ENCODE measurements around the gene PPM1L. TPM values are rescaled to one million over a fixed set of nuclear protein-coding genes. Genes with fewer than 3 reads are reported as not detected.

PPM1L gene
- total RNA-seq, 1 experiment from 2014 or later, result 13.2 TPM

DNA sequence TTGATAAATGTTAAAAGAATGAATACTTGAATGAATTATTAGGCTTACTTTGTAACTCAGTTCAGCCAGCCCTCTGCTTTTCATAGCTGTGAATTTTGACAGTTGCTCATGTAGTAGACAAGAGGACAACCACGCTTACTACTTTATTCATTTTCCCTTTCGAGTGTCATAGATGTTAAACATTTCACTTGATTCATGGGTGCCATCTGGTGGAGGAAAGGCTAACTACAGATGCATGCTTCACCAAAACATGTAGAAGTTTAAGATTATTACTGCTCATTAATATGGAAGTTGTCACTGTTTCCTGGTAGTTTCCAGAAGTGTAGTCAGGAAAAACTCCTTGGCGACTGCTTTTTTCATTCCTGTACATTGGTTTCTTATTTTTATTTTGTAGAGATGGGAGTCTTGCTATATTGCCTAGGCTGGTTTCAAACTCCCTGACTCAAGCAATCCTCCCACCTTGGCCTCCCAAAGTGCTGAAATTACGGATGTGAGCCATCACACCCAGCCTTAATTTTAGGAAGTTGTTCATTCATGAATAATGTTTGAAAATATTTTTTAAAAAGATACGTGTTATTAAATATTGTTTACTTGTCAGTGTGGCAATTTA lies 186.0 kb downstream of the PPM1L start:
- RAD21 ChIA-PET (ENCODE audit: low non-redundant PET in 1 of 2, low total read pairs in 2 of 2, uncharacterized antibody in 2 of 2, unreplicated experiment in 2 of 2), result no interaction called here
- intact Hi-C loops (cut with micrococcal nuclease), result loop anchor here (1.0 kb wide), 3 partner anchors 235 to 365 kb away; no protein-coding TSS in a partner anchor
- H3K9ac ChIP-seq (ENCODE audit: low read length), result no peak overlapping the region
- peaks cover 4% of the 10 kb centered on the region; the same call in 1 of the 2 replicates for H3K9me2 ChIP-seq (ENCODE audit: insufficient read depth)
- TF ChIP-seq POLR2A (IDR thresholded peaks at IDR 0.05; ENCODE audit: borderline replicate concordance, extremely low read depth, insufficient read depth, insufficient read length) (no peak), RAD21 (IDR thresholded peaks at IDR 0.05; ENCODE audit: low read depth) (peak; percentile 85), CBX3 (IDR thresholded peaks at IDR 0.05; ENCODE audit: low read depth) (no peak), TCF7L2 (IDR thresholded peaks at IDR 0.05; ENCODE audit: borderline replicate concordance, extremely low read depth, insufficient read depth, insufficient read length) (no peak), SRF (IDR thresholded peaks at IDR 0.05; ENCODE audit: low read depth) (no peak), EGR1 (IDR thresholded peaks at IDR 0.05; ENCODE audit: low read depth) (no peak), CEBPB (IDR thresholded peaks at IDR 0.05; ENCODE audit: low read depth) (no peak), EZH2phosphoT487 (IDR thresholded peaks at IDR 0.05; ENCODE audit: borderline replicate concordance) (no peak), SP1 (IDR thresholded peaks at IDR 0.05; ENCODE audit: low read depth) (no peak), ZFX (IDR thresholded peaks at IDR 0.05) (no peak), ELF1 (IDR thresholded peaks at IDR 0.05; ENCODE audit: borderline replicate concordance, low read depth) (no peak), POLR2AphosphoS5 (IDR thresholded peaks at IDR 0.05; ENCODE audit: low read depth, low read length) (no peak), JUND (IDR thresholded peaks at IDR 0.05) (no peak), SIN3A (IDR thresholded peaks at IDR 0.05; ENCODE audit: low read depth) (no peak), ZNF274 (IDR thresholded peaks at IDR 0.05; ENCODE audit: low read depth, low read length) (no peak)
- TF ChIP-seq, protein P1, sequence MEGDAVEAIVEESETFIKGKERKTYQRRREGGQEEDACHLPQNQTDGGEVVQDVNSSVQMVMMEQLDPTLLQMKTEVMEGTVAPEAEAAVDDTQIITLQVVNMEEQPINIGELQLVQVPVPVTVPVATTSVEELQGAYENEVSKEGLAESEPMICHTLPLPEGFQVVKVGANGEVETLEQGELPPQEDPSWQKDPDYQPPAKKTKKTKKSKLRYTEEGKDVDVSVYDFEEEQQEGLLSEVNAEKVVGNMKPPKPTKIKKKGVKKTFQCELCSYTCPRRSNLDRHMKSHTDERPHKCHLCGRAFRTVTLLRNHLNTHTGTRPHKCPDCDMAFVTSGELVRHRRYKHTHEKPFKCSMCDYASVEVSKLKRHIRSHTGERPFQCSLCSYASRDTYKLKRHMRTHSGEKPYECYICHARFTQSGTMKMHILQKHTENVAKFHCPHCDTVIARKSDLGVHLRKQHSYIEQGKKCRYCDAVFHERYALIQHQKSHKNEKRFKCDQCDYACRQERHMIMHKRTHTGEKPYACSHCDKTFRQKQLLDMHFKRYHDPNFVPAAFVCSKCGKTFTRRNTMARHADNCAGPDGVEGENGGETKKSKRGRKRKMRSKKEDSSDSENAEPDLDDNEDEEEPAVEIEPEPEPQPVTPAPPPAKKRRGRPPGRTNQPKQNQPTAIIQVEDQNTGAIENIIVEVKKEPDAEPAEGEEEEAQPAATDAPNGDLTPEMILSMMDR (IDR thresholded peaks at IDR 0.05 in 2 of 3, conservative IDR thresholded peaks at IDR 0.05 in 1 of 3; ENCODE audit: borderline replicate concordance in 1 of 3, insufficient read depth in 1 of 3, low read depth in 2 of 3, low read length in 2 of 3), result peak; percentile 74 to 79 (median 75)
- H3K36me3 ChIP-seq (ENCODE audit: control insufficient read depth in 1 of 2, insufficient read depth in 2 of 2, low read length in 2 of 2), result no peaks in the 10 kb centered on the region
- no peaks in the 10 kb centered on the region; the same call in 1 of the 2 replicates for H3K79me2 ChIP-seq (ENCODE audit: insufficient read depth, low read length)
- H3K4me1 ChIP-seq (ENCODE audit: control insufficient read depth in 1 of 2, insufficient read depth in 2 of 2, low read length in 2 of 2), result no peaks in the 10 kb centered on the region
- H3K4me3 ChIP-seq (replicated peaks in 1 of 2; ENCODE audit: low read depth in 1 of 2, low read length in 2 of 2), result no peak overlapping the region
- CTCF ChIA-PET, result interaction anchor here (0.8 to 1.4 kb wide), 8 partner anchors 10 to 289 kb away, joined by 3 to 9 read pairs (median 4); no protein-coding TSS in a partner anchor
- no peaks in the 10 kb centered on the region for H4K20me1 ChIP-seq (ENCODE audit: insufficient read depth)
- no peak overlapping the region for H3K4me2 ChIP-seq (ENCODE audit: low read length)
- POLR2A ChIA-PET, result no interaction called here
- H2AFZ ChIP-seq (ENCODE audit: low read depth, low read length, poor library complexity, severe bottlenecking), result no peak overlapping the region
- H3K27ac ChIP-seq (ENCODE audit: low read depth, low read length), result no peak overlapping the region
- H3K27me3 ChIP-seq (ENCODE audit: insufficient read depth, low read length), result no peaks in the 10 kb centered on the region
- H3K9me3 ChIP-seq (ENCODE audit: control insufficient read depth in 1 of 2, insufficient read depth in 1 of 2, low read depth in 1 of 2, low read length in 2 of 2), result no peaks in the 10 kb centered on the region
- ATAC-seq (peak; percentile 80), DNase-seq (ENCODE audit: low read depth, low spot score) (peak; percentile 58)
- BruUV-seq (replicated peaks), result no TSS peak

All from HCT116 (cell line).